Stimulated activated CD4-positive, alpha-beta T cell treated with anti-CD3 and anti-CD28 coated beads, Interleukin-2, amount 100 ng/mL, for 4 hours (primary cell): Measurements from ENCODE around the gene INAFM2.

Experiments
- DNase-seq: peaks from one replicate; pipeline ENCODE4 v3.0.0-alpha.2; 2020; ENCODE audit warnings: low read depth

The INAFM2 gene

GRCh38 chr15:40306908-40307307, 16.6 kb upstream of the INAFM2 start:
- no peak for DNase-seq

DNA sequence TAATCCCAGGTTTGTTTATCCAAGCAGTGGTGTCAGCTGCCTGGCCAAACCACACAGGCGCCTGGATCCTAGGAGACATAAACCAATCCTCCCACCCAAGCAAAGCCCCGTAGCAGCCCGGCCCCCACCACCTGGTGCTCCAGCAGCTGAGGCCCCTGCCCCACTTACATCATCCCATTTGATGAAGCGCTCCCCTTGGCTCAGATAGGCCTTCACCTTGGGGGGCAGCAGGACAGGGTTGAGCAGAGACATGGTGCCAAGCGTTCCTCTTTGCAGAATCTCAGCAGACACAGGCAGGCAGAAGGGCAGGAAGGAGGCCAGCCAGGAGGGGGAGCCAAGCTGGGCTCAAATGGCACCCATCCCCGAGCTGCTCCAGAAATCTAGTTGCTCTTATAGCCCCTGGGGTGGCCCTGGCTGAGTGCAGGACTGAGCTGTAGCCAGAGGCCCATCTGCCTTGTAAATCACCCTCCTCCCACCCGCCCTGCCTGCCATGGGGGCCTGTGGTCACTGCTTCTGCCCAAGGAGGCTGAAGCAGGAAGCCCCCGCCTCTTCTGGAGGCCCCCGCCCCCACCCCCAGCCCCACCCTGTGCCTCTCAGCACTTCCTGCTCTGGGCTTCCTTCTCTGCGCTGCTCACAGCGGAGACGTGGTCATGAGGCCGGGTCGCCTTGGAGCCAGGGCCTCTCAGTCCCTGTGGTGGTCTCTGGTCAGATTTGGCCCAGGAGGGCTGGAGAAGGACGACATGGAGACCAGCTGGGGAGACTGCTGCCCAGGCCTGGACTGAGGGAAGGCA, 15.9 kb upstream of the INAFM2 start, which contains the start of gene PLCB2:
Gene PLCB2 (minus strand): TSS at position 515 of the 791 bp plus-strand sequence. CDS start 263 bp downstream, at position 252.
- DNase-seq: peak; percentile 37

- DNase-seq: no peak
Observed at GRCh38 chr15:40309344-40309862, 14.1 kb upstream of the INAFM2 start.

DNA sequence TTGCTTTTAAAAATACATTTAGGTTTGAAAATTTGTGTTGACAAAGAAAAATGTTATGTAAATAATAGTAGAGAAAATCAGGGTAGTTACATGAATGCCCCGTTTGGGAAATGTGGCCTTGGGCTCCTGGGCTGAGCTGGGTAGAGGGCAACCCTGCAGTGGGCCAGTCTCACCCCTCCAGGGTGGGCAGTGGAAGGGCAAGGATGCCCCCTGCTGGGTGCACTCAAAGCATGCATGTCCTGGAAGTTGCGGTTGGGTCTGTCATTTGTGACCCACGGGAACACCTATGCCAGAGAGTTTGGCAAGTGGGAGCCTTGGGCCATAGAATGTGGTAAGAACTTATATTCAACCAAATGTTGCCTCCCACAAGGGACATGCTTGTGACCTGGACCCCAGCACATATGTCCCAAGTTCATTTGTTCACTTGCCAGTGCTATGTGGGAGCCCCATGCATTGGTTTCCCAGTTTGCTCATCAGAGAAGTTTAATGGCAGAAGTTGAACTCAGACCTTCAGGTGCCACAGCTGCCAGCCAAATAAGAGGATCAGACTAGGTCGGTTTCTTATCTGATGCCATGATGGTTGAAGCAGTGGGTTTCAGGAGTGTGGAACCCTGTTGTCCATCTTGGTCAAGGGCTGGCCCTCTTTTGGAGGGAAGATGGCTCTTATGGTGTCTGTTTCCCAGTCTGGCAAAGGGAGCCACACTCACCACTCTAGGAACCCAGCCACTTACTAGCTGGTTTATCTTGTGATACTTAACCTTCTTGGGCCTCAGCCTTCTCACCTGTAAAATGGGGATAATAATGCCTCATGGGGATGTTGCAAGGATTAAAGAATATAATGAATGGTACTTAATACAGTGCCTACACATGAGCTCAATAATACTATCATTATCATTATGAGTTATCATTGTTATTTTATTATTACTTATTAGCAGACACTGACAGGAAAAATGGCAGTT, 13.2 kb upstream of the INAFM2 start:
- DNase-seq: no peak

GRCh38 chr15:40310993-40311392, 12.5 kb upstream of the INAFM2 start:
- no peak for DNase-seq

- DNase-seq: no peak
Observed at GRCh38 chr15:40312370-40313158, 10.9 kb upstream of the INAFM2 start.

DNA sequence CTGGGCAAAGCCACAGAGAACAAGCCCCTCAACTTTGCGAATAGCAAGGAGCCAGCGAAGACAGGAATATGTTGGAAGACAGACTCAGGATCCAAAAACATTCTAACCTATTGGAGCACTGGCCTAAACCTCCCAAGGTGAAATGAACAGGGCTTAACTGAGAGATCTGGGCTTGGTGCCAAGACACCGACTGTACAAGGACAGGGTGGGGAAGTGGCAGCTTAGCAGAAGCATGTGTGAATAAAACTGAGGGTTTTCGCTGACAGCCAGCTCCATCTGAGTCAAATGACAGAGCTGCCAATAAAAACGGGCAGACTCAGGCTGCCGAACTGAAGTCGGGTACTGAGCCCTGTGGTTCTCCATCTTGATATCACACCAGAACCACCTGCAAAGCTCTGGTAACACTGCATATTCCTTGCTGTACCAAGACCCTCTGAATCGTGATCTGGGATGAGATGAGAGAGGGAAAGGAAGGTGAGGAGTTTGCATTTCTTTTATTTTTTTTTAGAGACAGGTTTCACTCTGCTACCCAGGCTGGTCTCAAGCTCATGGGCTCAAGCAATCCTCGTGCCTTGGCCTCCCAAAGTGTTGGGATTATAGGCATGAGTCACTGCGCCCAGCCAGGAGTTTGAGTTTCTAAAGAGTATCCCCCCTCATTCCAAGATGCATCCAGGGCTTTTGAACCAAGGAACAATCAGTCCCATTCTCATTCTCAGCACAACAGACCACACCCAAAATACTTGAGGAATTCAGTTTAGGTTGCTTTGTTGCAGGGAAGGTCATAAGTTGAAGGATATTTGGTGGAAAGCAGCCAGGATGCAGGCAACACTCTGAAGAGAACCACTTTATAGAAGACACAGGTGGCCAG, 9.7 kb upstream of the INAFM2 start:
- DNase-seq: no peak

DNA sequence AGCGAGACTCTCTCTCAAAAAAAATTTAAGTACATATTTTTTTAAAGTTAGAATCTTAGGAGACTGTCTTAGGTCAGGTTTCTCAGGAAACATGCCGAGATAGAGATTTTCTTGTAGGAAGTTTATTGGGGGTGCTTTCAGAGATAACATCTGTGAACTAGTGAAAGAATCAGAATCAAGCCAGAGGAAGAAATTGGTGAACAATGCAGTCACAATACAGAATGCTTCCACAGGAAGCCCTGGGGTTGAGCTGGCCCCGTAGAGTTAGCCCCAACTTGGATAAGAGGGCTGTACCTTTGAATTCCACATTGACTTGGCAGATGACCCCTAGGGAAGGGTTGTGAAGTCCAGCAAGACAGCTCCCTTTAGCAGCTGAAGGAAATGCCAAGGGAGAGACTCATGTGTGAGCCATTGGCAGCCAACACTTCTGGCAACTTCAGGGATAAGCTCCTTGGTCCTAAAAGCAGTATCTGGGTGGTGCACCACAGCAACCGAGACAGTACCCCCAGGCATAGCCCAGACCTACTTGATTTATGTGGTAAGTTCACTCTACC, 8.7 kb upstream of the INAFM2 start:
- no peak for DNase-seq

GRCh38 chr15:40316931-40317330, 6.6 kb upstream of the INAFM2 start:
- DNase-seq: no peak

DNA sequence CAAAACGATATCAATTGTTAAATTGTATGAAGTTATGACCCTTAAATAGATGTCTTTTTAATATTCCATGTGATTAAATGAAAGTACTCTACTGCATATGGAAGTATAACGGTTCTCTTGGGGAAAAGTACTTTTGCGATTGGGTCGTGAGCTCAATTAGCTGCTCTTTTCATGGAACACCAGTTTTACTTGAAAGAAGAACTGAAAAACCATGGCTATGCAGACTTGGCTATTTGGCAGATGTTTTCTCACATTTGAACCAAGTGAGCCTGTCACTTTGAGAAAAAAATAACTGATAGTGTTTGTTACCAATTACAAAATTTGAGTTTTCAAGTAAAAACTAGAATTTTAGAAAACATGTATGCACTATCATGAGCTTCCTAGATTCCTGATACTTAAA, 5.9 kb upstream of the INAFM2 start:
- DNase-seq: no peak

GRCh38 chr15:40320409-40320808, 3.1 kb upstream of the INAFM2 start:
- no peak for DNase-seq

DNA sequence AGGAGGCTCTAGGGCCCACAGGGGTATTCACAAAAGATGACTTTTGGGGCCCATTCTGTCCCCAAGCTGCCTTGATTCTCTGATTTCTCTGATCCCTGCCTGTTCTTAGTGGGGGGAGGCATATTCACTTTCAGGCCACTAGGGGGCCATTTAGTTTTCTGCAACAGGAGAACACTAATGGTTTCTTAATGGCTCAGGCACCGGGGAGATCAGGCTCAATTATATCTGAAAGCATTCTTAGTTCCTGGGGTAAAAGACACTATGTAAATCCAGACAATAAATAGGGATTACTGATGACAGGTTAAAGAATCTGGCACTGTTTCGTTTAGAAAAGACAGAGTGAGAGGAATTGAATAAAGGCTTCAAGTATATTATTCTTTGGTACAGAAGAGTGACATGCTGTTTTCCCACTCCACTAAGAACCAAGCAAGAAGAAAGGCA, 2.5 kb upstream of the INAFM2 start:
- peak; percentile 45 for DNase-seq

DNA sequence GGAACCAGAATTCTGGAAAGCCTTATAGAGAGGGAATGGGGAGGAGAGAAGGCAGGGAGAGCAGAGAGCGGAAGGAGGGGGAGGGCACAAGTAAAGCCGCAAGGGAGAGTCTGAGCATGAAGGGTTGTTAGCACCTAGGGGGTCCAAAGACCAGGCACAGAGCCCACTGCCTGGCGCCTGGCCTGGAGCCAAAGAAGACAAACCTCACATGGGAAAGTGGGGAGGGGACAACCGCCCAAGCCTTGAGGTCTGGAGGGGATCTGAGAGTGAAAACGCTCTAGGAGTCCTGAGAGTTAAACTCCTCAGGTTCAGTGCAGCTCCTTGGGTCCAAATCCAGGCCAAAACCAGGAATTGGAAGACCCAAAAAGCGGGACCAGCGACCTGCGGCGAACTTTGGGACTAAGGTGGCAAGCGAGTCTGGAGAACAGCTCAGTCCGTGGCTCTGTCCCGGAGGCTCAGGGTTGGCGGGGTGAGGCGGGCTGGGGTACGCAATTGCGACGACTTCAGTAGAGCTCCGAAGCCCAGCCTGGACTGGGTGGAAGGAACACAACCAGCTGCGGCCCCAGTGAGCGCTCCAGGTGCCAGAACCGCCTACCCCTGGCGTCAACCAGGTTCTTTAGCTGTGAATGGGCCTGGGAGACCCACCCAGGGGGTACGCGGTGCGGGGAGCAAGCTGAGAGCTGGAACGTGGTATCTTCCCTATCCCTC, 807 bp upstream of the INAFM2 start:
- no peak for DNase-seq

DNA sequence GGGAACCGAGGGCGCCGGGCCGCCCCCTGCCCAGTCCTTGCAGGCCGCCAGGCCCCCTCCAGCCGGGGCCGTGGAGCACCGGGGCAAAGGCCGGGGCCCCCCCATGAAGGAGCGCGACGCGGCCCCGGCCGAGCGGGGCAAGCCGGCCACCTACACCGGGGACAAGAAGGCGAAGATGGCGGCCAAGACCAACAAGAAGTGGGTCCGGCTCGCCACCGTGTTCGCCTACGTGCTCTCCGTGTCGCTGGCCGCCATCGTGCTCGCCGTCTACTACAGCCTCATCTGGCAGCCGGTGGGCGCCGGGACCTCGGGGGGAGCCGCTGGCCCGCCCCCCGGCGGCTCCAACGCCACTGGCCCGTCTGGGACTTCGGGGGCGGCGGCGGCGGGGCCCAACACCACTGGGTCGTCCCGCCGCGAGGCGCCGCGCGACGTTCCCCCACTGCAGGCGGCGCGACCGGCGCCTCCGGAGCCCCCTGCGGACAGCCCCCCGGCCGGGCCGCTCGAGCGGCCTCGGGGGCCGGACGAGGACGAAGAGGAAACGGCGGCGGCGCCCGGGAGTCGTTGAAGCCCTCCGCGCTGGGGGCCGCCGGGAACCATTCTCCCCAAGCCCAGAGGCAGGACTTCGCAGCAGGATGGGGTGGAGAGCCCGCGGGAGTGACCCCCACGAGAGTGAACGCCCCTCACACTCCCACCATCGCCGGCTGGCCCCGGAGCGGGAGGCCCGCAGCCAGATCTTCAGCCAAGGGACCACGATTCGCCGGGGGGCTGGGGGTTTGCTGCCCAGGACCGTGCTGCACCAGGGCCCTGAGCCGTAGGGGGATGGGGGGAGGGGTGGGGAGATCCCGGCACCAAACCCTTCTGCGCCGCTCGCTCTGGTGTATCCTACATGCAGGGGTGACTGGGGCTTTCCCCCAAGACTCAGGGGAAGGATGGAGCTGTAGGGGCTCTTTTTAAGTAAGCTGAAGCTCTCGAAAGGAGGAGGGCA, 753 bp downstream of the INAFM2 start:
- DNase-seq: no peak

- no peak for DNase-seq
Observed at GRCh38 chr15:40325188-40325587, 1.7 kb downstream of the INAFM2 start.

DNA sequence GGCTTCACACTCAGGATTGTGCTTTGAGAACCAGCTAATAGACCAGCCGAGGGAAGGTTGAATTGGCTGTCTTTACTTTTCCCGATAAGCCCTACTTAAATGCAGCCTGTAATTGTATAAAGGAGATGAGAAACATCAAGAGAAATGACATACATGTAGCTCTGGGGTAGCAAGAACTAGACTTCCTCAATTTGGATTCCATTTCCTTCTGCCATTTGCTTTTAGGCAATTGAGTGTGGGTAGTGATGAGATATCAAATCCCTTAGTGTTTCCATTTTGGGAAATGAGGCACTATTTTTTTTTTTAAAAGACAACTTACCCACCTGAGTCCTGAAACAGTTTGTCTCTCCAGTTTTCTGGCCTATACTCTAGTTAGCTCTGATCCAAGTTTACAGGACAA, 2.2 kb downstream of the INAFM2 start:
- no peak for DNase-seq

DNA sequence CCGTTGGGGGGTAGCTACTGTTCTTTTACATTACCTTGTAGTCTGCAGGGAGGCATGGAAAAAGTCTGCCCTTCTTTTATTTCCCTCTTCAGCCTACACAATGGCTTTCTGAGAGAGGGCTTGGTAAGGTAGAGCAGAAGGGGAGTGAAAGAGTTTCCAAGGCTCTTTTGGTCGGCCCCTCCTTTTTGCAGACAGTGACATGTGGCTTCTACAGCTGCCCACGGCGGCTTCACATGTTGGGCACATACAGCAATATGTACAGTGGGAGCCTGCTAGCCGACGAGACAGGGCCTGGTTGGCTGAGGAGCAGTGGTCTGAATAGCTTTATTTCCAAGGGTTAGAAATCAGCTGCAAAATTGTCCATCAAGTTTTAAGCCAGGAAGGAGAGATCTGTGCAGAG, 4.0 kb downstream of the INAFM2 start:
- no peak for DNase-seq

GRCh38 chr15:40328176-40328575, 4.7 kb downstream of the INAFM2 start:
- no peak for DNase-seq

DNA sequence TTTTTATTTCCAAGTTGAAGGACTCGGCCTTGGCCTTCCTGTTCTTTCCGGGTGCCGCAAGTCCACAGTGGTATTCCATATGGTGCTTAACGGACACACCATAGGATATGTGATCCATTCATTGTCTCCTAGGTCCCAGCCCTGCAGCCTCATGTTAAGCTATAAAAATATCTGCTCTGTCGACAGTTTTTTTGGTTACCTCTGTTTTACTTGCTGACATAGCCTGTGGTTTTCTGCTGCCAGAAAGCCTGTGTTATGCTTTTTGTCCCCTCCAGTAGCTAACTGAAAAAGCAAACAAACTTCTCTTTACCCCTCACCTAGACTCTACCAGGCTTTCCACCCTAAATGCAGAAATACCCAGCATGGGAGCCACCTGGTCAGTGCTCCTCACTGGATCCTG, 5.3 kb downstream of the INAFM2 start:
- DNase-seq: no peak
